A549 (cell line): ENCODE data around the gene ASGR1. TPM values are rescaled to one million over a fixed set of nuclear protein-coding genes. Genes with fewer than 3 reads are reported as not detected.

Experiments used
- ATAC-seq, 2 experiments: fragments of 200-7000 bp in 1 of 2; fragments of >200 bp in 1 of 2; cut with Nextera tagmentation in 1 of 2; cut with Tn5 transposase in 1 of 2; 3 replicates each; pipeline versions ENCODE4 v1.8.0 to v1.9.1; 2018 to 2020; ENCODE audit warnings: mild to moderate bottlenecking in 1 of 2, moderate library complexity in 1 of 2
- CTCF ChIA-PET: fragments of 300-600 bp; sonication (Branson Sonifier 250); formaldehyde crosslinking; extraction: SDS; loops from one replicate; lab custom pipeline; 2021; ENCODE audit warnings: antibody characterized with exemption, inconsistent platforms; lab: Yijun Ruan, JAX
- POLR2A ChIA-PET: fragments of 350-600 bp; formaldehyde crosslinking; extraction: SDS; loops from one replicate; lab custom pipeline; 2021; ENCODE audit warnings: antibody characterized with exemption, inconsistent platforms; lab: Yijun Ruan, JAX
- DNase-seq, 2 experiments: peaks; one replicate each; pipeline versions ENCODE4 v3.0.0 to v3.0.0-alpha.2; 2011 to 2016; ENCODE audit warnings: low read depth in 1 of 2, low spot score in 1 of 2
- FAIRE-seq: peaks from 2 replicates; lab custom pipeline; 2011; peaks lifted over from hg19 to GRCh38; lab: Jason Lieb, UNC
- H3K27ac ChIP-seq, 2 experiments: fragments of >200 bp; sonication (Bioruptor Twin); formaldehyde crosslinking; 3 replicates each; pipeline ENCODE4 v1.5.1; 2016 to 2017
- H3K4me1 ChIP-seq: fragments of >200 bp; sonication (Bioruptor Twin); formaldehyde crosslinking; 3 replicates; pipeline ENCODE4 v1.6.1; 2016
- H3K4me2 ChIP-seq: fragments of >200 bp; sonication (Bioruptor Twin); formaldehyde crosslinking; 3 replicates; pipeline ENCODE4 v1.6.1; 2016
- H3K4me3 ChIP-seq: fragments of >200 bp; sonication (Bioruptor Twin); formaldehyde crosslinking; 3 replicates; pipeline ENCODE4 v1.5.1; 2016
- H3K9me3 ChIP-seq: fragments of >200 bp; sonication (Bioruptor Twin); formaldehyde crosslinking; 3 replicates; pipeline ENCODE4 v1.6.1; 2016
- BHLHE40 ChIP-seq: IDR thresholded peaks from 2 replicates; pipeline ENCODE4 v1.6.1; 2012; ENCODE audit warnings: low read depth, low read length, inconsistent platforms
- EHMT2 ChIP-seq: fragments of 200-600 bp; sonication (generic); IDR thresholded peaks from 2 replicates; pipeline ENCODE4 v1.6.1; 2016; ENCODE audit warnings: antibody characterized with exemption, low read depth, mild to moderate bottlenecking, moderate library complexity
- FOSB ChIP-seq: fragments of 250-450 bp; sonication (Bioruptor Pico); IDR thresholded peaks from 2 replicates; pipeline ENCODE4 v1.5.0; 2020; ENCODE audit warnings: mild to moderate bottlenecking, moderate library complexity
- FOSL2 ChIP-seq, 2 experiments: fragments of 450-650 bp in 1 of 2; fragments of >200 bp in 1 of 2; sonication (Bioruptor Twin) in 1 of 2; formaldehyde crosslinking; IDR thresholded peaks; 2 replicates each; pipeline versions ENCODE4 v1.5.0 to v1.6.1; 2016 to 2020; ENCODE audit warnings: mild to moderate bottlenecking in 1 of 2, moderate library complexity in 1 of 2
- FOXS1 ChIP-seq: fragments of 250-450 bp; sonication (Bioruptor Pico); IDR thresholded peaks from 2 replicates; pipeline ENCODE4 v1.5.0; 2020; ENCODE audit warnings: mild to moderate bottlenecking, moderate library complexity
- GATA3 ChIP-seq: IDR thresholded peaks from 2 replicates; pipeline ENCODE4 v1.6.1; 2012; ENCODE audit warnings: borderline replicate concordance
- HDAC2 ChIP-seq: fragments of 200-600 bp; sonication (generic); IDR thresholded peaks from 2 replicates; pipeline ENCODE4 v1.6.1; 2016
- JUN ChIP-seq, 2 experiments: fragments of >200 bp; sonication (Bioruptor Twin); formaldehyde crosslinking; IDR thresholded peaks; 2 replicates in 1 of 2; 3 replicates in 1 of 2; pipeline ENCODE4 v1.6.1; 2016 to 2017
- MAX ChIP-seq: IDR thresholded peaks from 2 replicates; pipeline ENCODE4 v1.6.1; 2012
- MAZ ChIP-seq: fragments of 150-350 bp; IDR thresholded peaks from 2 replicates; pipeline ENCODE4 v1.6.1; 2014; ENCODE audit warnings: antibody characterized with exemption, low read depth, low read length, borderline replicate concordance
- NFE2L2 ChIP-seq: fragments of 150-350 bp; conservative IDR thresholded peaks from 2 replicates; pipeline ENCODE4 v1.6.1; 2014; ENCODE audit warnings: low read length
- NR3C1 ChIP-seq: fragments of >200 bp; sonication (Bioruptor Twin); formaldehyde crosslinking; IDR thresholded peaks from 3 replicates; pipeline ENCODE4 v1.6.1; 2017
- PHF8 ChIP-seq: fragments of 200-600 bp; sonication (generic); IDR thresholded peaks from 2 replicates; pipeline ENCODE4 v1.6.1; 2016; ENCODE audit warnings: low read depth, mild to moderate bottlenecking, antibody characterized with exemption, moderate library complexity, borderline replicate concordance
- POLR2A ChIP-seq: IDR thresholded peaks from 2 replicates; pipeline ENCODE4 v1.6.1; 2012; ENCODE audit warnings: mild to moderate bottlenecking, low read length
- RFX5 ChIP-seq: fragments of 450-650 bp; IDR thresholded peaks from 2 replicates; pipeline ENCODE4 v1.7.1; 2014; ENCODE audit warnings: antibody characterized with exemption, mild to moderate bottlenecking, moderate library complexity
- RNF2 ChIP-seq: fragments of 200-600 bp; sonication (generic); IDR thresholded peaks from 2 replicates; pipeline ENCODE4 v1.6.1; 2016; ENCODE audit warnings: low read depth, mild to moderate bottlenecking, antibody characterized with exemption, moderate library complexity, borderline replicate concordance
- TP53 ChIP-seq: fragments of 250-450 bp; sonication (Bioruptor Pico); IDR thresholded peaks from 2 replicates; pipeline ENCODE4 v1.5.0; 2021; ENCODE audit warnings: mild to moderate bottlenecking, moderate library complexity
- ZFP36 ChIP-seq: fragments of 450-650 bp; IDR thresholded peaks from 2 replicates; pipeline ENCODE4 v1.6.1; 2014; ENCODE audit warnings: borderline replicate concordance; ENCODE audit not compliant: partially characterized antibody
- ZNF302 ChIP-seq: fragments of 250-450 bp; sonication (Bioruptor Pico); IDR thresholded peaks from 2 replicates; pipeline ENCODE4 v1.9.0; 2021; ENCODE audit warnings: inconsistent platforms, mild to moderate bottlenecking, moderate library complexity
- WGBS: methylation state at CpG from one replicate; pipeline ENCODE4 v1.1.6; 2017; ENCODE audit errors: missing lambda C conversion rate; 5-methylcytosine and 5-hydroxymethylcytosine counted together
- polyA plus RNA-seq, 4 experiments: library from polyadenylated mRNA; depleted of rRNA in 3 of 4; stranded (reverse); fragments of >200 nt; fragmentation: RNase III in 1 of 4; extraction: RNeasy Plus Mini Kit Qiagen cat#74134 plus additional on column Dnase treatment in 1 of 4; gene quantifications; 2 replicates in 3 of 4; 3 replicates in 1 of 4; pipeline ENCODE4 v1.2.3, GENCODE V29; 2011 to 2017
- TF ChIP-seq, protein P1 (sequence below): fragments of 250-450 bp; sonication (Bioruptor Pico); IDR thresholded peaks from 2 replicates; pipeline ENCODE4 v1.5.0; 2021; ENCODE audit warnings: mild to moderate bottlenecking, moderate library complexity, borderline replicate concordance
- TF ChIP-seq, protein P2 (sequence below): fragments of 200-600 bp; sonication (generic); IDR thresholded peaks from 2 replicates; pipeline ENCODE4 v1.6.1; 2016; ENCODE audit warnings: antibody characterized with exemption, mild to moderate bottlenecking, moderate library complexity

ASGR1 gene
- polyA plus RNA-seq, 2 of the 4 experiments (the other 2 are of a cell fraction): 1.6 to 2.6 TPM

DNA sequence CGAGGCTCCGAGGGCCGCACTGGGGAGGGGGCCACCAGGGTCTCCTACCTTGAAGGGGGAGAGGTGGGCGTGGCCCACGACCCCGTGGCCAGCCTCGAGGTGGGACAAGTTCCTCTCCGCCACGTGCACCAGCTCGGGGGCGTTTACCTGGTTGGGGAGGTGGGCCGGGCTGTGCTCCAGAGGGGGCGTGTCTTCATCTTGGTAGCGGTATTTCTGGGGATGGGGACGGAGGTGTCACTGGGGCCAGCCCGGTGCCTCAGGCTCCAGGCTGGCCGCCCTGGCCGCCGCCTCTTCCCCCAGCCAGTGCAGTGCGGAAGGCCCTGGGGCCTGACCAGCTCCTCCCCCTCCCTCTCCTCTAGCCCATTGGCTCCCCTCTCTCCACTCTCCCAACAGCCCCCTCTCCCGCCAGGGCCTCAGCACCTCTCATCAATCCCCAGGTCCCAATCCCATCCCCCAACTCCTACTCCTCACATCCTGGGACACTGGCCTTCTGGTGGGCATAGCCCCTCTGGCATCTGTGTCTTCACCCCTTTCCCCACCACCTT lies 28.9 kb upstream of the ASGR1 start:
- Histone ChIP-seq H3K27ac (no peak overlapping the region), H3K4me3 (no peak overlapping the region), H3K4me2 (no peak overlapping the region), H3K4me1 (peaks cover 12% of the 10 kb centered on the region), H3K9me3 (no peaks in the 10 kb centered on the region)
- no peak for ATAC-seq
- no peak for DNase-seq
- CTCF ChIA-PET: interaction anchor here (1.0 to 5.3 kb wide), 6 partner anchors 8 to 156 kb away, joined by 3 to 20 read pairs (median 8); partner anchors contain the start of genes ACADVL and DLG4
- no peak for TF ChIP-seq RNF2
- no peak for TF ChIP-seq GATA3
- TF ChIP-seq HDAC2: no peak
- no peak for TF ChIP-seq EHMT2
- no peak for TF ChIP-seq JUN (IDR thresholded peaks at IDR 0.05)
- TF ChIP-seq, protein P1, sequence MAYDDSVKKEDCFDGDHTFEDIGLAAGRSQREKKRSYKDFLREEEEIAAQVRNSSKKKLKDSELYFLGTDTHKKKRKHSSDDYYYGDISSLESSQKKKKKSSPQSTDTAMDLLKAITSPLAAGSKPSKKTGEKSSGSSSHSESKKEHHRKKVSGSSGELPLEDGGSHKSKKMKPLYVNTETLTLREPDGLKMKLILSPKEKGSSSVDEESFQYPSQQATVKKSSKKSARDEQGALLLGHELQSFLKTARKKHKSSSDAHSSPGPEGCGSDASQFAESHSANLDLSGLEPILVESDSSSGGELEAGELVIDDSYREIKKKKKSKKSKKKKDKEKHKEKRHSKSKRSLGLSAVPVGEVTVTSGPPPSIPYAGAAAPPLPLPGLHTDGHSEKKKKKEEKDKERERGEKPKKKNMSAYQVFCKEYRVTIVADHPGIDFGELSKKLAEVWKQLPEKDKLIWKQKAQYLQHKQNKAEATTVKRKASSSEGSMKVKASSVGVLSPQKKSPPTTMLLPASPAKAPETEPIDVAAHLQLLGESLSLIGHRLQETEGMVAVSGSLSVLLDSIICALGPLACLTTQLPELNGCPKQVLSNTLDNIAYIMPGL: no peak
- TF ChIP-seq FOXS1 (CRISPR knock-in tag): no peak
- no peak for TF ChIP-seq BHLHE40
- no peak for TF ChIP-seq NFE2L2
- TF ChIP-seq FOSL2 (IDR thresholded peaks at IDR 0.05): no peak
- no peak for TF ChIP-seq FOSL2 (CRISPR knock-in tag; IDR thresholded peaks at IDR 0.05)
- TF ChIP-seq NR3C1: no peak
- no peak for TF ChIP-seq PHF8
- no peak for TF ChIP-seq TP53 (CRISPR knock-in tag)
- TF ChIP-seq RFX5: no peak
- no peak for TF ChIP-seq ZNF302 (CRISPR knock-in tag)
- no peak for TF ChIP-seq MAZ
- TF ChIP-seq, protein P2, sequence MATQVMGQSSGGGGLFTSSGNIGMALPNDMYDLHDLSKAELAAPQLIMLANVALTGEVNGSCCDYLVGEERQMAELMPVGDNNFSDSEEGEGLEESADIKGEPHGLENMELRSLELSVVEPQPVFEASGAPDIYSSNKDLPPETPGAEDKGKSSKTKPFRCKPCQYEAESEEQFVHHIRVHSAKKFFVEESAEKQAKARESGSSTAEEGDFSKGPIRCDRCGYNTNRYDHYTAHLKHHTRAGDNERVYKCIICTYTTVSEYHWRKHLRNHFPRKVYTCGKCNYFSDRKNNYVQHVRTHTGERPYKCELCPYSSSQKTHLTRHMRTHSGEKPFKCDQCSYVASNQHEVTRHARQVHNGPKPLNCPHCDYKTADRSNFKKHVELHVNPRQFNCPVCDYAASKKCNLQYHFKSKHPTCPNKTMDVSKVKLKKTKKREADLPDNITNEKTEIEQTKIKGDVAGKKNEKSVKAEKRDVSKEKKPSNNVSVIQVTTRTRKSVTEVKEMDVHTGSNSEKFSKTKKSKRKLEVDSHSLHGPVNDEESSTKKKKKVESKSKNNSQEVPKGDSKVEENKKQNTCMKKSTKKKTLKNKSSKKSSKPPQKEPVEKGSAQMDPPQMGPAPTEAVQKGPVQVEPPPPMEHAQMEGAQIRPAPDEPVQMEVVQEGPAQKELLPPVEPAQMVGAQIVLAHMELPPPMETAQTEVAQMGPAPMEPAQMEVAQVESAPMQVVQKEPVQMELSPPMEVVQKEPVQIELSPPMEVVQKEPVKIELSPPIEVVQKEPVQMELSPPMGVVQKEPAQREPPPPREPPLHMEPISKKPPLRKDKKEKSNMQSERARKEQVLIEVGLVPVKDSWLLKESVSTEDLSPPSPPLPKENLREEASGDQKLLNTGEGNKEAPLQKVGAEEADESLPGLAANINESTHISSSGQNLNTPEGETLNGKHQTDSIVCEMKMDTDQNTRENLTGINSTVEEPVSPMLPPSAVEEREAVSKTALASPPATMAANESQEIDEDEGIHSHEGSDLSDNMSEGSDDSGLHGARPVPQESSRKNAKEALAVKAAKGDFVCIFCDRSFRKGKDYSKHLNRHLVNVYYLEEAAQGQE: no peak
- no peak for TF ChIP-seq ZFP36
- no peak for TF ChIP-seq MAX
- no peak for TF ChIP-seq POLR2A
- FAIRE-seq: no peak
- 79% methylated on average over 18 of the region's 21 CpGs for WGBS
- POLR2A ChIA-PET: no interaction called here

DNA sequence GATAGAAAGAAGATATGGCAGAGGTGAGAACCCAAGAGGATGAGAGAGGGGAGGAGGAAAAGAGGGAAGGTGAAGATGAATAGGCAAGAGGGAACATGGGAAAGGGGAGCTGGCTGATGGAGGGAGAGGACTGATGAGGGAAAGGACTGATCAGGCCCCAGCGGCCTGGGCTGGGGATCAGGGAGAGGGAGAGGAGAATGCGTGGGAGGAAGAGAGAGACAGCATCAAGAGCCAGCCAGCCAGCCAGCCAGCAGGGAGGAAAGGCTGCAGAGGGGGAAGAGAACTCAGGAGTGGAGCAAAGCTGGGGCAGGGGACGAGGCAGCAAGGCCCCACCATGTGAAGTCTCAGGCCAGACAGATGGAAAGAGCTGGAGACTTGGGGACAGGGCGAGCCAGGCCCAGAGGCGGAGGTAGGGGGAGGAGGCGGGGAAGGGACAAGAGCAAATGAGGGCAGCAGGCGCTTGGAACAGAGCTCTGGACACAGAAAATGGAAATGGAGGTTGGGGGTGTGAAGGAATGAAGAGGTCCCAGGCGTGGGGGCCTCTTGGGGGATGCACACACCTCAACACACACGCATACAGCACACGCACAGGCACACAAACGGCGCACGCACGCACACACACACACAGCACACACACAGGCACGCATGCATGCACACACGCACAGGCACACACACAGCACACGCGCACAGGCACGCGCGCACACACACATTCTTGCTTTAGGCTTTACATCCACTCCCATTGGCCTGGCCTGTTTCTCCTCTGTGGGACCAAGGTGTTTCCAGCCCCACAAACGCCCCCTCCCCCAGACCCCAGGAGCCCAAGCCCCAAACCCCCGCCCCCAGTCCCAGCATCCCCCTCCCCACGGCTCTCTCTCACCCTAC lies 28.2 kb upstream of the ASGR1 start:
- no peak for ATAC-seq
- Histone ChIP-seq H3K9me3 (no peaks in the 10 kb centered on the region), H3K27ac (no peak overlapping the region), H3K4me3 (no peak overlapping the region), H3K4me1 (peaks cover 12% of the 10 kb centered on the region), H3K4me2 (no peak overlapping the region)
- ChIA-PET CTCF (interaction anchor here (0.6 to 5.3 kb wide), 5 partner anchors 20 to 155 kb away, joined by 3 to 20 read pairs (median 5); no protein-coding TSS in a partner anchor), POLR2A (no interaction called here)
- 87% methylated on average over 21 of the region's 24 CpGs for WGBS
- DNase-seq: no peak
- TF ChIP-seq FOSB (CRISPR knock-in tag): no peak
- FAIRE-seq: no peak
